Left ventricle myocardium inferior (tissue), 1 donor: ENCODE results near the gene IQSEC1. TPM values are rescaled to one million over a fixed set of nuclear protein-coding genes. Genes with fewer than 3 reads are reported as not detected.

ENCODE experiments used
- DNase-seq: peaks from one replicate; pipeline ENCODE4 v3.0.0-alpha.2; 2020
- H3K27ac ChIP-seq: fragments of 200-600 bp; replicated peaks from 2 replicates; pipeline ENCODE4 v1.8.0; 2021
- H3K27me3 ChIP-seq: fragments of 200-600 bp; 2 replicates; pipeline ENCODE4 v1.8.0; 2021; ENCODE audit warnings: low read depth
- H3K36me3 ChIP-seq: fragments of 200-600 bp; 2 replicates; pipeline ENCODE4 v1.8.0; 2021
- H3K4me1 ChIP-seq: fragments of 200-600 bp; 2 replicates; pipeline ENCODE4 v1.8.0; 2021
- H3K4me3 ChIP-seq: fragments of 200-600 bp; 2 replicates; pipeline ENCODE4 v1.8.0; 2021; ENCODE audit warnings: mild to moderate bottlenecking, moderate library complexity
- H3K9me3 ChIP-seq: fragments of 200-600 bp; replicated peaks from 2 replicates; pipeline ENCODE4 v1.8.0; 2021
- CTCF ChIP-seq: fragments of 200-600 bp; IDR thresholded peaks from 2 replicates; pipeline ENCODE4 v1.8.0; 2021; ENCODE audit warnings: antibody characterized with exemption, mild to moderate bottlenecking, borderline replicate concordance
- intact Hi-C: fragments of 100-400 bp; cut with micrococcal nuclease; formaldehyde crosslinking; loops from one replicate; pipeline ENCODE4 v1.11.0; 2022
- total RNA-seq: library from RNA; stranded (reverse); fragmentation: NEBNext Ultra II Directional; extraction: Animal tissue kit (Norgen Biotek cat#: 25700); gene quantifications from one replicate; pipeline ENCODE4 v1.2.1, GENCODE V29; 2021
- donor health status: DM: no; HTN: yes; CAD: no; lungs with severe emphysema.

The IQSEC1 gene
- total RNA-seq, 1 donor from 2014 or later: 78.6 TPM

DNA sequence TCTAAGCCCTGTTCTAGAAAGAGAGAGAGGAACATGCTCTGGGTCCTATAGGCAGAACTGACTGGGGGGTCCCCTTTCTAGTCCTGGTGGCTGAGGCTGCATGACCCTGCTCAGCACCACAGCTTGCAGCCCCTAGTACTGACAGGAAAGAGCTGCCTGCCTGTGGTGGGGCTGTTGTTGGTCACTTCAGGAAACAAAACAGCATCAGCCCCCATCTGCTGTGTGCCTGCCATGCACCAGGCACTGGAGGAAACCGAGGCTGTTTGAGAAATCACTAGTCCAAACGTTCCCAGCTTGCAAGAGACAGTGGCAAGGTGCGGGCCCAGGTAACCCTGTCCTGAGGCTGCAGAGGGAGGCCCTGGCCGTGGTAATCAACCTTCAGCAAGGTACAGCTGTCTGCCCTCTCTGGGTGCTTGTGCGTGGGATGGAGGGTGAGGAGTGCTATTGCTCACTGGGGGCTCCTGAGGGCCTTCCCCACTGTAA, 90.6 kb downstream of the IQSEC1 start:
- Histone ChIP-seq H3K9me3 (no peaks in the 10 kb centered on the region), H3K36me3 (no peaks in the 10 kb centered on the region), H3K27ac (no peak overlapping the region), H3K27me3 (no peaks in the 10 kb centered on the region), H3K4me1 (peaks cover 60% of the 10 kb centered on the region), H3K4me3 (no peak overlapping the region)
- TF ChIP-seq CTCF: no peak
- intact Hi-C loops: loop anchor here (10.0 kb wide), 1 partner anchor 88 kb away; no protein-coding TSS in a partner anchor
- DNase-seq: no peak

- peaks cover 49% of the 10 kb centered on the region for H3K4me1 ChIP-seq
- intact Hi-C loops: loop anchor here (10.0 kb wide), 1 partner anchor 87 kb away; no protein-coding TSS in a partner anchor
- no peaks in the 10 kb centered on the region for H3K36me3 ChIP-seq
- H3K27ac ChIP-seq: no peak overlapping the region
- no peaks in the 10 kb centered on the region for H3K27me3 ChIP-seq
- no peak overlapping the region for H3K4me3 ChIP-seq
- no peak for TF ChIP-seq CTCF
- no peak for DNase-seq
- no peaks in the 10 kb centered on the region for H3K9me3 ChIP-seq
These were observed 91.6 kb downstream of the IQSEC1 start for GRCh38 chr3:12981306-12982275.

DNA sequence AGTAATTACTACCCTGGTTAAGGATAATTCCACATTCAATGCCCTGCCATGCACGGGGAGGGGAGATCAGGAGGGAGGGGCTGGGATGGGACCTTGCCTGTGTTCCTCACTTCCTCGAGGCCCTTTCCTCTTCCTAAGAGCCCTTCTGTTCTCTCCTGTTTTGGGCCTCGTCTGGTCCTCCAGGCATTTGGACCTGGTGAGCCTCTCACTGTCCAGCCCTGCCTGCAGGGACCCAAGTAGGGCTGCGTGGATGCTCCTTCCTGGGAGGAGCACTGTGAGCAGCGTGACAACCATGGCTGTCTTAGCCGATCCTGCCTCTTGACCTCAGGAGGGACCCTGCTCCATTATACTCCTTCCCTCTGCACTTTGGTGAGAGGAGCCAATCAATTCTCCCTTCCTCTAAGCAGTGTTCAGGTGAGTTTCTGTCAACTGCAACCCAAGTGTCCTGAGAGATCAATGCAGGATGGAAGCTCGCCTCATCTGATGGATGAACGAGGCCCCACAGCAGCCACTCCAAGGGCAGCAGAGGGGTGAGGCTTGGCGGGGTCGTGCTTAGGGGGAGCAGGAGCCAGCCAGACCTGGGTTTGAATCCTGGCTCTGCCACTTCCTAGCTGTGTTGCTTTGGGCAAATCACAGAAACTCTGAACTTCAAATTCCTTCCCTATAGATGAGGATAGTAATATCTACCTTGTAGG, 92.5 kb downstream of the IQSEC1 start:
- Histone ChIP-seq H3K9me3 (no peaks in the 10 kb centered on the region), H3K27ac (no peak overlapping the region), H3K4me3 (no peak overlapping the region), H3K27me3 (no peaks in the 10 kb centered on the region), H3K36me3 (no peaks in the 10 kb centered on the region), H3K4me1 (peaks cover 40% of the 10 kb centered on the region)
- no peak for TF ChIP-seq CTCF
- no peak for DNase-seq
- intact Hi-C loops: loop anchor here (10.0 kb wide), 1 partner anchor 86 kb away; no protein-coding TSS in a partner anchor

DNA sequence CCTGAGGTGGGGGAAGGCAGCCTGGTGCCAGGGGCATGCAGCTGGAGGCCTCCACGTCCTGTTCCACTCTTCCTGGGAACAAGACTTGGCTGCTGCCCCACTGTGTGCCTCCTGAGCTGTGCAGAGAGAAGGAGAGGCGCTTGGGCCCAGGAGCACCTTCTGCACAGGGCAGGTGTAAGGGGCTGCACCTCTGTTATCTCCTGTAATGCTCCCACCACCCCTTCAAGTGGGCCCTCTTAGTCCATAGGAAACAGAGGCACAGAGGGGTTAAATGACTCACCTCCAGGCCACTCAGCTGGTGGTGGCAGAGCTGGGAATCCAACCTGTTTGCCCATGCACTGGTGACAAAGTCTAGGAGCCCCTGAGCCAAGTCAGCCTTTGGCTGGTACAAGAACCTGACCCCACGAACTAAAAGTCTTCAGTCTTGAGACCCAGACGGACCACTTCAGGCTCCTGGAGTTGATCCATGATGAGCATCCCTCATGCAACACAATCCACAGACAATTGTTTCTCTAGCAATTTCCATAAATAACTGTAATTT, 93.2 kb downstream of the IQSEC1 start:
- Histone ChIP-seq H3K4me1 (peaks cover 37% of the 10 kb centered on the region), H3K36me3 (no peaks in the 10 kb centered on the region), H3K27ac (no peak overlapping the region), H3K9me3 (no peaks in the 10 kb centered on the region), H3K4me3 (no peak overlapping the region), H3K27me3 (no peaks in the 10 kb centered on the region)
- no peak for DNase-seq
- intact Hi-C loops: loop anchor here (10.0 kb wide), 1 partner anchor 85 kb away; no protein-coding TSS in a partner anchor
- TF ChIP-seq CTCF: no peak
